GM12892 (cell line): ENCODE data around the gene KIF5C.

Source experiments
- POLR2A ChIP-seq: IDR thresholded peaks from 2 replicates; pipeline ENCODE4 v1.6.1; 2011; ENCODE audit warnings: low read depth, low read length, control low read depth
- POLR2AphosphoS5 ChIP-seq: IDR thresholded peaks from 2 replicates; pipeline ENCODE4 v1.6.1; 2011; ENCODE audit warnings: low read depth, low read length, control low read depth

- TF ChIP-seq POLR2AphosphoS5 (no peak), POLR2A (no peak)
Measured at GRCh38 chr2:149018981-149019380, 144.0 kb downstream of the KIF5C start.
